HG02798 (cell line): ENCODE measurements around the gene CNOT4.
"Not testable (repeated sequence)": the region's sequence is repeated elsewhere in the genome, so short reads cannot be mapped to it uniquely, and the experiment has no call there.

Source experiments
- ATAC-seq: cut with Tn5 transposase; IDR thresholded peaks from one replicate; pipeline ENCODE4 v1.9.1; 2021; ENCODE audit warnings: mild to moderate bottlenecking; ENCODE audit not compliant: unreplicated experiment, poor library complexity

CNOT4 gene

DNA sequence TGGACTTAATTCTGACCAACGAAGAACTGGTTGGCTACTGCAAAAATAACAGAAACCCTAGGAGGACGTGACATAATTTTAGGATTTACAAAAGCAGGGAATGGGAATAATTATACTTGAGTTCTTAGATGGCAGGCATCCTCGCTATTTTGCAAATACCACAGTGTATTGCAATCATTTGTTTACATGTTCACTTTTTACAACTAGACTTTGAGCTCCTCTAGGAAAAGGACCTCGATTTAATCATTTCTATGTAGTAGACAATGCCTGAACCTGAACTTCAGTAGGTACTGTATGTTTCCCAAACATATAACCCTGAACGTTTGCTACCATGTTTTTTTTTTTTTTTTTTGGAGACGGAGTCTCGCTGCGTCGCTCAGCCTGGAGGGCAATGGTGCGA, 137.7 kb downstream of the CNOT4 start:
- ATAC-seq: no peak

GRCh38 chr7:135370656-135371055, 139.2 kb downstream of the CNOT4 start:
- no peak for ATAC-seq

GRCh38 chr7:135369405-135369804, 140.5 kb downstream of the CNOT4 start:
- ATAC-seq: no peak

GRCh38 chr7:135368416-135369186, 141.3 kb downstream of the CNOT4 start:
- no peak for ATAC-seq

GRCh38 chr7:135366843-135367508, 142.9 kb downstream of the CNOT4 start:
- ATAC-seq: no peak

GRCh38 chr7:135365721-135366120, 144.2 kb downstream of the CNOT4 start:
- ATAC-seq: no peak

DNA sequence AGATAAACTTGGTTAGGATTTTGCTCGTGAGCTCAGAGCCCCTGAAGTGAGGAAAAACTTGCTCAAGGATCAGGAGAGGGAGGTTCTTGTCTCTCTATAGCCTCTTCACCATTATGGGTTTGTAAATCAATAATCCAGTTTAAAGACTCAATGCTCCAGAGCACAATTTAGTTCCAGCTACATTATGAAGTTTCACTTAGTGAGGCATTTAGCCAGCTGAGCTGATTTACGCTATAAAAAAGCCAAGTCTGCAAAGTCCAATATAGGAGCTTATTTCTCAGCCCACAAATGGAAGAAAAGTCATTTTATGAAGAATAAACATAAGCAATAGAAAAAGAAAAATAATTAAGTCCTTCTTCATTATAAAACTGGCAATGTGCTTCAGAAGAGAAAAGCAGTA, 145.7 kb downstream of the CNOT4 start:
- ATAC-seq: no peak

- no peak for ATAC-seq
These were observed 147.0 kb downstream of the CNOT4 start for GRCh38 chr7:135362871-135363270.

GRCh38 chr7:135361788-135362187, 148.1 kb downstream of the CNOT4 start:
- ATAC-seq: no peak

DNA sequence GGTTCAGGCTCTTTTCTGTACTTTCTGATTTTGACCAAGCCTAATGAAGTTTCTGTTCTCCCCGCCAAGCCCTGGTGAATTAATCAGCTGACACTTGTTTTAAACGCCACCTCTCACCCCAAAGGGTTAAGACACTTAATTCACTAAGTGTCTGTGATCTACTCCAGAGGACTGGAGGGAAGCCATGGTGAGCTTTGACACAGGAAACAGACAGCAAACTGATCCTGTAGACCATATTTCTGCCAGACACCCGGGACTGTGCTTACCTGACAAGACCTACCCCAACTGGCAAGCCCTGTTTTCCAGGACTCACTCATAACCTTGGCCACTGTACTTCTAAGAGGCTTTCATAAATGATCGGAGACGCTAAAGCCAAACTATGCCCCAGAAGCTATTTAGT, 150.3 kb downstream of the CNOT4 start:
- no peak for ATAC-seq

DNA sequence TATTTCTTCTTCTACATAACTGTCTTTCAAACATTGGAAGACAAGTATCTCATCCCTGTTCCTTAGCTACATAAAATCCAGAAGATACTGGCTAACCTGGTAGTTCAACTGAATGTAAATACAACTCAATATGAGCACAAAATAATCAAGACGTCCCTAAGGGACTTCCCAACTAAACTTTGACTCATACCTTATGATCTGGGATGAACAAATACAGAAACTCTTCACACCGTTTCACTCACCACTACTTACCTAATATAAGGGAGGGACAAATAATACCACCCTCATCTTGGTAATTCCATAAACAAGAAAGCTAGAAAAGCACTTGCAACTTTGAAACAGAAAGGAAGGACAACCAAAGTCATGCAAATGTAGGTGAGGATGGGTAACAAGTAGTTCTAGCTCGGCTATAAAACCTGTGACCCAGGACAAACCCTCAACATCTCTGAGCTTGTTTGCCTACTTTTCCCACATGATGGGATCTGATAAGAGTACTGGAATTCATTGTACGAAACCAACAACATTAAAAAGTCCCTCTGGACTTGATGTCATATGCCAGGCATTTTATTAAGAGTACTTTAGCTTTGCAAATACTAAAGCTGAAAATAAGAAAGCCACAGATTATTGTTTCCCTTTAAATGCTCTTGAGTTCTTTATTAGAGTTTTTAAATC, 154.4 kb downstream of the CNOT4 start:
- no peak for ATAC-seq

GRCh38 chr7:135353832-135354231, 156.1 kb downstream of the CNOT4 start:
- ATAC-seq: no peak

GRCh38 chr7:135352285-135352684, 157.6 kb downstream of the CNOT4 start:
- no peak for ATAC-seq

GRCh38 chr7:135351070-135351469, 158.8 kb downstream of the CNOT4 start:
- ATAC-seq: not testable (repeated sequence)

- ATAC-seq: no peak
These were observed 160.2 kb downstream of the CNOT4 start for GRCh38 chr7:135349746-135350145.

DNA sequence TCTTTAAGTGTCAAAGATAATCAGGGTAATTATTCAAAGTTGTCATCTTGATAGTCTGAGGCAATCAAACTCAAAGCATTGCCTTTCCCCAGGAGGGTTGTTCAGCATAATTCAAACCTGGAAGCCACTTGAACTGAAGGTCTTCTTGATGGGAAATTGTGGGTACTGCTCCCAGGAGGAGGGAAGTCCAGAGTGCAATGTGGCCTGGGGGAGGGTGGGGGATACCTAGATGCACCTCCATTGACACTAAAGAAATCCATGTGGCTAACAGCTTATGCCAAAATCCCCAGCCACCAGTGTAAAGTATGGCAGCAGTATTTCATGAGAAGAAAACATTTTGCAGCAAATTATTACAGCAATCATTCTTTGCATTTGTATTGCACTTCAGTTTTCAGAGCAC, 161.4 kb downstream of the CNOT4 start:
- ATAC-seq: no peak

DNA sequence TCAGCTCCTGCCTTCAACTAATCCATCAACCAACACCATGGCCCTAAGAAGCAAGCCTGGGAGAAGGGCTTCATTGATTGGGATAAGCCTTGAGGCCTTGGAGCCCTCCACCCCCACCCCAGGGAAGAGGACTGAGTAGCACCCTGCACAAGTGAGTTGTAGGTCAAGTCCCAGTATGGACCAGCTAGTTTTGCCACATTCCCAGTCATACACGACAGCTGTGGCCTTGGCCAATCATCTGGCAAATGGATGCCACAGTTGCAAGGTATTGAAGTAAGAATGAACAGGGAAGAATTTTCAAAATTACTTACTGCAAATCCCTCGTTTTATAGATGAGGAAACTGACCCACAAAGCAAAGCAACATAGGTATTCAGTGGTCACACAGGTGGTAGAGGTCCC, 166.5 kb downstream of the CNOT4 start:
- ATAC-seq: no peak

DNA sequence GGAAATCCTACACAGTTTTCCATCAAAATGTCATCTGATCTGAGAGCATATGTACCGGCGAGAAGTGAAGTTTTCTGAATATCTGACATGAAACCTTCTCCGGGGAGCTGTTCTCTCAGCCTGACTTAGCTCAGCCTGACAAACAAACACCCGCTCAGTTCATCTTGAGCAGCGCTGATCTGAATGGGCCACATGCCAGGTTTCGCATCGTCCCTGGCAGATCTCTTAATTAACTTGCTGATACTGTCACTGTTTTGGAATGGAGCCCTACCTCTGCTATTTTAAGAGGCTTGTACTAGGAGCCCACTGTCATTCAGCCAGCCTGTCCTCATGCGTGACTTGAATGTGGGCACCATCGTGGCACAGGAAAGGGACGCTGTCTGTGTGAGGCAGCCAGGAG, 167.0 kb downstream of the CNOT4 start:
- ATAC-seq: no peak

DNA sequence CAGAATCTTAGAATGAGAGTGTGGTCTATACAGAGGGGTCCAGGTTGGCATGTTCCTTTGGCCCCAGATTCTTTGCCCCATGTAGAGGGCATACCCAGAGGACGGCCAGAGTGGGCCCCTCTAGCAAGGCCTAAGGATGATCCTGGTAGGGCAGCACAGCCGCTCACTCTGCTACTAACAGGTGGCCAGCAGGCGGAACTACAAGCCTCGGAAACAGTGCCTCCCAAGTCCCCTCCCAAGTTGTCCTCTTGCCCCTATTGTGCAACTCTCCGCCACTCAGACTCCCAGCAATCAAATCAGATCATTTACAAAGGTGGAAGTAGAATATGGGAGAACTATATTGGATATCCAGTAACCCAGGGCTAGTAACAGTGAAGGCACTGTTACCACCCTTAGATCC, 168.9 kb downstream of the CNOT4 start:
- no peak for ATAC-seq

DNA sequence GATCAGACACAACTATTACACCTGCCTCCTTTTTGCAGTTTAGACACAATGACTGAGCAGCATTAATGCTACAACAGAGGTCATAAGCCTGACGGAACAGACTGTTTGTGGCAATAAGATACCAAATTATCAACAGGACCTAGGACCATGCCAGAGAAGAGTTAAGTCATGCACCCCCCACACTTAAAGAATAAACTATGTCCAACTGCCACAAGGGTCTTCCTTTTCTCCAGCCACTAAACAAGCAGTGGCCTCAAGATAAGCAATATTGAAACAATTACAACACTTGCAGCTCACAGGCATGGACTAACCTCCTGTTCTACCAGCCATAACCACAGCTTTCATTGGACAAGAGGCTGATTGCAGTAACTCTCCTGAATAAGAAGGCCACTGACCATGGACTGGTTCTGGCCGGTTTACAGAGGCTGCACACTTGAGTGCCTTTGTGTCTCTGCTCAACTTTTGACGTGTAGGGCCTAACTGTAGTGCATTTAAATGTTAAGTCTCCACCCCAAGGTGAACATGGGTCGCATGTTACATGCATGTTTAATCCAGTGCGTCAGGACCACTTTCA, 171.8 kb downstream of the CNOT4 start:
- ATAC-seq: no peak

DNA sequence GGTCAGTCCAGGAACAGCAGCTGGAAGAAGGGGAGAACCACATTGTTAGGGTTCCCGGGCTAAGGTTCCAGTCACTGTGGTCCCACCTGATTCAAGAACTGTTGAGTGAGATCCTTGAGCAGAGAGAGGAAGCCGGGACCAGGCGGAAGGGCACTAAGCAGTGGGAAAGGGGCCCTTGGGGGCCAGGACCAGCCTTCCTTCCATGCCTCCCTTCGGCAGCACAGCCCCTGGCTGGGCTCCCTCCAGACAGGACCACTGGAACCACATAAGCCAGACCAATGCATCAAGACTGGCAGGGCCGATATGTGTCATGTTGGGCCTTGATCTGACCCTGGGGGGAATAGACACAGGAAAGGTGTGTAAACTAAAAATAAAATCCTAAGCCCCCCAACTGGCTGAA, 172.4 kb downstream of the CNOT4 start:
- no peak for ATAC-seq
